K562 (cell line): ENCODE data around the gene CEP85L. TPM values are rescaled to one million over a fixed set of nuclear protein-coding genes. Genes with fewer than 3 reads are reported as not detected.

Experiments
- ATAC-seq: fragments of 200-7000 bp; cut with Tn5 transposase; 3 replicates; pipeline ENCODE4 v1.9.1; 2020; ENCODE audit warnings: moderate library complexity
- BruUV-seq: library from RNA; stranded (reverse); fragments of 400-500 nt; replicated peaks from 2 replicates; lab custom pipeline; 2021; lab: Mats Ljungman, UMichigan
- CTCF ChIA-PET: fragments of 300-600 bp; formaldehyde crosslinking; extraction: SDS; loops from one replicate; lab custom pipeline; 2021; ENCODE audit warnings: low intra/inter-chr PET ratio; lab: Yijun Ruan, JAX
- POLR2A ChIA-PET: fragments of 300-600, 350-650 bp; sonication (Branson Sonifier 250); formaldehyde crosslinking; extraction: SDS; loops from one replicate; lab custom pipeline; 2021; ENCODE audit warnings: antibody characterized with exemption, inconsistent platforms; lab: Yijun Ruan, JAX
- DNase-seq, 4 experiments: peaks; one replicate each; pipeline versions ENCODE4 v3.0.0 to v3.0.0-alpha.2; 2011 to 2018; ENCODE audit warnings: low spot score in 3 of 4, mixed read lengths in 3 of 4; ENCODE audit errors: extremely low read depth in 1 of 4
- FAIRE-seq: peaks from 2 replicates; lab custom pipeline; 2011; peaks lifted over from hg19 to GRCh38; lab: Jason Lieb, UNC
- H2AFZ ChIP-seq: 2 replicates; pipeline ENCODE4 v1.6.0; 2011; ENCODE audit warnings: low read depth, low read length, control low read depth, inconsistent platforms
- H3K27ac ChIP-seq: fragments of 200-600 bp; 3 replicates; pipeline ENCODE4 v1.8.0; 2011; ENCODE audit warnings: low read depth, mild to moderate bottlenecking, control low read depth, inconsistent platforms, low read length, moderate library complexity, mixed read lengths; ENCODE audit errors: extremely low read depth
- H3K27me3 ChIP-seq, 2 experiments: fragments of 300-600 bp in 1 of 2; 2 replicates in 1 of 2; 3 replicates in 1 of 2; pipeline versions ENCODE4 v1.6.0 to v1.8.0; 2011; ENCODE audit warnings: inconsistent platforms in 2 of 2, low read length in 2 of 2, mild to moderate bottlenecking in 1 of 2, mixed read lengths in 1 of 2, moderate library complexity in 1 of 2; ENCODE audit not compliant: control insufficient read depth in 2 of 2, insufficient read depth in 2 of 2
- H3K36me3 ChIP-seq: fragments of 300-600 bp; 3 replicates; pipeline ENCODE4 v1.8.0; 2011; ENCODE audit warnings: mild to moderate bottlenecking, low read length, inconsistent platforms; ENCODE audit not compliant: control insufficient read depth, insufficient read depth
- H3K4me1 ChIP-seq, 2 experiments: fragments of 200-600 bp in 1 of 2; replicated peaks in 1 of 2; 2 replicates in 1 of 2; 3 replicates in 1 of 2; pipeline versions ENCODE4 v1.5.1 to v1.8.0; 2011; ENCODE audit warnings: inconsistent platforms in 2 of 2, low read length in 2 of 2, mild to moderate bottlenecking in 1 of 2, mixed read lengths in 1 of 2, moderate library complexity in 1 of 2; ENCODE audit not compliant: control insufficient read depth in 2 of 2, insufficient read depth in 2 of 2
- H3K4me2 ChIP-seq: 2 replicates; pipeline ENCODE4 v1.6.1; 2011; ENCODE audit warnings: low read length, control low read depth, inconsistent platforms, mixed read lengths; ENCODE audit not compliant: insufficient read depth
- H3K4me3 ChIP-seq: fragments of 200-600 bp; sonication (generic), shearing (Covaris generic); 2 replicates; pipeline ENCODE4 v1.5.1; 2016; ENCODE audit warnings: control low read depth, inconsistent platforms
- H3K79me2 ChIP-seq: fragments of 200-600 bp; 3 replicates; pipeline ENCODE4 v1.8.0; 2011; ENCODE audit warnings: low read length, inconsistent platforms; ENCODE audit not compliant: control insufficient read depth, insufficient read depth
- H3K9ac ChIP-seq, 2 experiments: 2 replicates each; pipeline versions ENCODE4 v1.6.0 to v1.6.1; 2011; ENCODE audit warnings: low read depth in 2 of 2, low read length in 2 of 2, control low read depth in 1 of 2, inconsistent platforms in 1 of 2, mild to moderate bottlenecking in 1 of 2, mixed read lengths in 1 of 2; ENCODE audit not compliant: insufficient read depth in 1 of 2
- H3K9me1 ChIP-seq: one replicate; pipeline ENCODE4 v1.6.0; 2011; ENCODE audit warnings: inconsistent platforms, mild to moderate bottlenecking, low read length, moderate library complexity; ENCODE audit not compliant: control insufficient read depth, insufficient read depth
- H3K9me3 ChIP-seq: replicated peaks from 2 replicates; pipeline ENCODE4 v1.5.1; 2011; ENCODE audit warnings: low read depth, low read length, inconsistent platforms; ENCODE audit not compliant: control insufficient read depth, insufficient read depth
- H4K20me1 ChIP-seq: replicated peaks from 2 replicates; pipeline ENCODE4 v1.6.1; 2011; ENCODE audit warnings: low read length, inconsistent platforms, mixed read lengths; ENCODE audit not compliant: control insufficient read depth, insufficient read depth
- CBX5 ChIP-seq: IDR thresholded peaks from 2 replicates; pipeline ENCODE4 v1.6.1; 2014; ENCODE audit warnings: low read depth, borderline replicate concordance
- KDM5B ChIP-seq: fragments of 200-600 bp; sonication (generic); IDR thresholded peaks from 2 replicates; pipeline ENCODE4 v1.6.1; 2012; ENCODE audit warnings: low read depth, mild to moderate bottlenecking, moderate library complexity, low read length, control low read depth, inconsistent platforms; ENCODE audit not compliant: insufficient replicate concordance
- MNT ChIP-seq, 2 experiments: fragments of 450-650 bp; conservative IDR thresholded peaks; 2 replicates each; pipeline ENCODE4 v1.6.1; 2017; ENCODE audit warnings: mild to moderate bottlenecking in 2 of 2, moderate library complexity in 2 of 2
- MYNN ChIP-seq, 2 experiments: sonication (generic); formaldehyde crosslinking in 1 of 2; IDR thresholded peaks; 2 replicates each; pipeline versions ENCODE4 v1.5.0 to v1.6.1; 2016 to 2020; ENCODE audit warnings: antibody characterized with exemption in 1 of 2, missing genetic modification reagents in 1 of 2
- NR1H2 ChIP-seq: sonication (generic); formaldehyde crosslinking; IDR thresholded peaks from 2 replicates; pipeline ENCODE4 v1.4.0; 2020; ENCODE audit warnings: mild to moderate bottlenecking, missing genetic modification reagents
- SIX5 ChIP-seq, 2 experiments: IDR thresholded peaks; 2 replicates each; pipeline ENCODE4 v1.6.1; 2011; ENCODE audit warnings: low read length in 2 of 2, borderline replicate concordance in 1 of 2, low read depth in 1 of 2, mild to moderate bottlenecking in 1 of 2, moderate library complexity in 1 of 2; ENCODE audit not compliant: insufficient read depth in 1 of 2
- TBL1XR1 ChIP-seq, 2 experiments: IDR thresholded peaks; 2 replicates each; pipeline ENCODE4 v1.6.1; 2012; ENCODE audit warnings: improper control_type of control experiment in 2 of 2, low read length in 2 of 2, mild to moderate bottlenecking in 1 of 2
- WGBS: fragments of 100-300 bp; shearing (Covaris generic); methylation state at CpG from one replicate; pipeline ENCODE4 v1.1.6; 2016; ENCODE audit warnings: low coverage, mixed read lengths; ENCODE audit not compliant: insufficient coverage; ENCODE audit errors: missing lambda C conversion rate; 5-methylcytosine and 5-hydroxymethylcytosine counted together
- in situ Hi-C: fragments of 300-500 bp; cut with MboI; formaldehyde crosslinking; loops from 4 replicates; pipeline ENCODE4 v1.15.0; 2018; ENCODE audit warnings: inconsistent platforms, mixed read lengths
- intact Hi-C: fragments of 100-400 bp; cut with micrococcal nuclease; formaldehyde crosslinking; loops from 2 replicates; pipeline ENCODE4 v1.14.2; 2022
- polyA plus RNA-seq, 8 experiments: library from polyadenylated mRNA; depleted of rRNA in 4 of 8; stranded (reverse) in 5 of 8; unstranded in 3 of 8; fragments of >200 nt; fragmentation: Nextera tagmentation in 2 of 8; fragmentation: Illumina TruSeq in 1 of 8; extraction: Ambion mirVana in 2 of 8; extraction: Trizol in 1 of 8; gene quantifications; 2 replicates each; pipeline versions ENCODE4 v1.2.1 to v1.2.3, GENCODE V29; 2011 to 2014; ENCODE audit warnings: inconsistent platforms in 1 of 8, missing spikeins in 1 of 8
- total RNA-seq, 7 experiments: library from RNA; depleted of rRNA in 6 of 7; stranded (reverse); fragments of >200 nt in 6 of 7; fragmentation: Illumina TruSeq in 2 of 7; extraction: Trizol in 2 of 7; gene quantifications; 2 replicates each; pipeline versions ENCODE4 v1.2.1 to v1.2.3, GENCODE V29; 2011 to 2021; ENCODE audit warnings: low replicate concordance in 1 of 7
- TF ChIP-seq, protein P1 (sequence below), 2 experiments: fragments of 250-450 bp in 1 of 2; fragments of 450-650 bp in 1 of 2; sonication (Bioruptor Pico) in 1 of 2; IDR thresholded peaks; 2 replicates each; pipeline versions ENCODE4 v1.6.1 to v1.8.0; 2016 to 2021; ENCODE audit warnings: mild to moderate bottlenecking in 2 of 2, moderate library complexity in 2 of 2, missing compliant biosample characterization in 1 of 2, missing genetic modification characterization in 1 of 2
- TF ChIP-seq, protein P2 (sequence below): fragments of 200-400 bp; formaldehyde crosslinking; IDR thresholded peaks from 2 replicates; pipeline ENCODE4 v1.6.1; 2017; ENCODE audit warnings: mild to moderate bottlenecking, low read depth, low read length, moderate library complexity

The CEP85L gene
- total and polyA plus RNA-seq, 9 of the 15 experiments (the other 6 are each of a cell fraction or from before 2014, with no cell fraction given) = 4.5 to 15.8 (median 8.3) TPM

DNA sequence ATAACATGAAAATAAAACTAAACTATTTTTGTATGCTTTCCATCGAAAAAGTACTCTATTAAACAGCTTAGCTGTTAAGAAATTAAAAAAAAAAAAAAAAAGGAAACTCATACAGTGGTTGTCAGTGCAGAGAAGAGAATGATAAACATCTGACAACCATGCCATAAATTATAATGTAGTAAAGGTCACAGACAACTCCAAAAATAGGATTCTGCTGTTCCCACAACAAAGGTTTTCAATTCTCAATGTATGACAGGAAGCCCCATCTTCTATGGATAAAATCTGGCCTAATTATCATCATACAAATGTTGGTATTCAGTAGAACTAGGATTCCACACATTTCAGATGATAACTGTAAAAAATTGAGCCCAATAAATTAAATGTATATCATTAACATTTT is 98.3 kb downstream of the CEP85L start (continued):
- TF ChIP-seq, protein P1, sequence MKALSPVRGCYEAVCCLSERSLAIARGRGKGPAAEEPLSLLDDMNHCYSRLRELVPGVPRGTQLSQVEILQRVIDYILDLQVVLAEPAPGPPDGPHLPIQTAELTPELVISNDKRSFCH (CRISPR knock-in tag; IDR thresholded peaks at IDR 0.05) = no peak
- TF ChIP-seq, protein P1 (tag; IDR thresholded peaks at IDR 0.05) = peak; percentile 85
- no peak for TF ChIP-seq MYNN (IDR thresholded peaks at IDR 0.05)
- no peak for TF ChIP-seq MYNN (CRISPR knock-in tag; IDR thresholded peaks at IDR 0.05)
- TF ChIP-seq, protein P2, sequence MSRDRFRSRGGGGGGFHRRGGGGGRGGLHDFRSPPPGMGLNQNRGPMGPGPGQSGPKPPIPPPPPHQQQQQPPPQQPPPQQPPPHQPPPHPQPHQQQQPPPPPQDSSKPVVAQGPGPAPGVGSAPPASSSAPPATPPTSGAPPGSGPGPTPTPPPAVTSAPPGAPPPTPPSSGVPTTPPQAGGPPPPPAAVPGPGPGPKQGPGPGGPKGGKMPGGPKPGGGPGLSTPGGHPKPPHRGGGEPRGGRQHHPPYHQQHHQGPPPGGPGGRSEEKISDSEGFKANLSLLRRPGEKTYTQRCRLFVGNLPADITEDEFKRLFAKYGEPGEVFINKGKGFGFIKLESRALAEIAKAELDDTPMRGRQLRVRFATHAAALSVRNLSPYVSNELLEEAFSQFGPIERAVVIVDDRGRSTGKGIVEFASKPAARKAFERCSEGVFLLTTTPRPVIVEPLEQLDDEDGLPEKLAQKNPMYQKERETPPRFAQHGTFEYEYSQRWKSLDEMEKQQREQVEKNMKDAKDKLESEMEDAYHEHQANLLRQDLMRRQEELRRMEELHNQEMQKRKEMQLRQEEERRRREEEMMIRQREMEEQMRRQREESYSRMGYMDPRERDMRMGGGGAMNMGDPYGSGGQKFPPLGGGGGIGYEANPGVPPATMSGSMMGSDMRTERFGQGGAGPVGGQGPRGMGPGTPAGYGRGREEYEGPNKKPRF = no peak
- TF ChIP-seq CBX5 = no peak

DNA sequence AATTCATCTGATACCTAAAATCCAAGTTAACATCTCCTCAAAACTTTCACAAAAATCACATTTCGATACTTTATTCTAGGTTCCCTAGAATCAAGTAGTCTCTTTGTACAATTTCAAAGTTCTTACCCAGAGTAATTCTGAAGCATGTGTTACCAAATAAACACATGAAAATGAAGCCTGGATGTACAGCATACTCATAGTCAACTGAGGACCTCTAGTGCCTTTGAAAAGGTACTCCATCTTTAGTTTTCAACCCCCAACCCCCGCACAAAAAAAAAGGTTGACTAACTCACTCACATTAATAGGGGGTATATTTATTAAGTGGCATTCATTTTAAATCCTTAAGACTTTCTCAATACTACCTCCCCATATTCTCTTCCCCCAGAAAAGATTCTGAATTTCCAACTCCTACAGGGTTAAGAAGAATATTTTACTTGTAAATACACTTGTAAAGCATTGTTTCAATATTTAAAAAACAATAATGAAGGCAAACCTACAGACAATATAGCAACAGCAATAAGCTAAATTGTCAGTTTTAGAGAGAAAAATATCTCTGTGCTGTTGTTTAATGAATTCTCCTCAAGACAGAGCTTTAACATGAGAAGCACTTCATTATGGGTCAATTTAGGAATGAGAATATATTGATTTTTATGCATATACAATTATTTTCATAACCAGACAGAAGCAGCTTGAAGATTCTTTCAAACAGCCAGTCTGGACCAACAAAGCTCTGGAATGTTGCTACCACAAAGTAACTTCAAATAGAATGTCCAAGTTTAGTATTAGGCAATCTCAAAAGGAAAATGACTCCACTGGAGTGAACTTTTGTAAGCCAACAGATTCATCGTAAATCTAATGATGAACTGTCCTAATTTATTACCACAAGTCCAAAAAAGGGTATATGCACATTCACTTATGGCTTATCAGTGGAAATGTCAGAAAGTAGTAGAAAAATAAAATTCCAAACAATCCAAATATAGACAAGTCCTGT is 100.0 kb downstream of the CEP85L start:
- H2AFZ ChIP-seq = no peak overlapping the region
- intact Hi-C loops (loop anchor here (1.0 to 5.0 kb wide), 7 partner anchors 29 to 574 kb away; no protein-coding TSS in a partner anchor), in situ Hi-C loops (loop anchor here (10.0 kb wide), 1 partner anchor 267 kb away; no protein-coding TSS in a partner anchor)
- no TSS peak for BruUV-seq
- H3K9me1 ChIP-seq = no peaks in the 10 kb centered on the region
- H3K79me2 ChIP-seq = no peaks in the 10 kb centered on the region
- no peaks in the 10 kb centered on the region for H3K36me3 ChIP-seq
- DNase-seq (peak; percentile 34 to 59 (median 42)), ATAC-seq (peak; percentile 94), FAIRE-seq (peak; percentile 90)
- no peak overlapping the region for H3K27ac ChIP-seq
- no peaks in the 10 kb centered on the region for H3K27me3 ChIP-seq
- CTCF ChIA-PET = interaction anchor here (0.8 to 1.9 kb wide), 4 partner anchors 31 to 1205 kb away, joined by 3 to 25 read pairs (median 3); no protein-coding TSS in a partner anchor
- no peak overlapping the region for H3K9ac ChIP-seq
- no peak overlapping the region for H3K4me2 ChIP-seq
- POLR2A ChIA-PET = no interaction called here
- H4K20me1 ChIP-seq = no peaks in the 10 kb centered on the region
- 22% methylated on average over 3 of the region's 3 CpGs for WGBS
- H3K4me3 ChIP-seq = no peak overlapping the region
- H3K9me3 ChIP-seq = no peaks in the 10 kb centered on the region
- H3K4me1 ChIP-seq = no peaks in the 10 kb centered on the region; a peak in 1 of 5 replicates
- TF ChIP-seq NR1H2 (CRISPR knock-in tag) (no peak), SIX5 (IDR thresholded peaks at IDR 0.05; ENCODE audit: borderline replicate concordance in 1 of 2, insufficient read depth in 1 of 2, low read depth in 1 of 2, low read length in 2 of 2) (no peak), MNT (conservative IDR thresholded peaks at IDR 0.05) (0 out of 4 replicates have a peak, but pooled peaks have one; percentile 13 to 22), TBL1XR1 (IDR thresholded peaks at IDR 0.05; ENCODE audit: low read length in 2 of 2) (no peak), KDM5B (no peak)
